ENCODE data around the gene UGT2B17. TPM values are rescaled to one million over a fixed set of nuclear protein-coding genes. Genes with fewer than 3 reads are reported as not detected.
"Not testable (repeated sequence)": the region's sequence is repeated elsewhere in the genome, so short reads cannot be mapped to it uniquely, and the experiment has no call there.

Gene UGT2B17
- total RNA-seq, 2 experiments from 2014 or later, result not detected

DNA sequence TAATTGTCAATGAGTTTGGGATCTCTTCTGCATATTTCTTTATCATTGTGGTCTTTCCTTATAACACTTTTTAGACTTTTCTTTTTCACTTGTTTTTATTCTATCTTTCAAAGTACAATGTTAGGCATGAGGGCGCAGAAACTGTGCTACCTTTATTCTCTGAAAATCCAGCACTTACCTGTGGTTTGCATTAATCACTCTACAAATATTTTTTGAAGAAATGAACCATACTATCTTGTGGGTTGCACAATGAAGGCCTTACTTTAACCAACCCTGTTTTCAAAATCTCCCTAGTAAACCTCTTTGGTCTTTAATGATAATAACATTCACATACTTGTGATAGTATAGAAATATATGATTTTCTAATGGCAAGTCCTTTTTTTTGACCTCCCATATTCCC, 11.0 kb downstream of the UGT2B17 start:
- H3K36me3 Mint-ChIP-seq (ENCODE audit: low read depth); H3K27me3 Mint-ChIP-seq (ENCODE audit: low read depth); H3K27ac Mint-ChIP-seq; POLR2A ChIA-PET; CTCF ChIA-PET; H3K4me3 Mint-ChIP-seq; H3K9me3 Mint-ChIP-seq (ENCODE audit: insufficient read depth); DNase-seq; H3K4me1 Mint-ChIP-seq (ENCODE audit: low read depth); ATAC-seq: not testable (repeated sequence)

DNA sequence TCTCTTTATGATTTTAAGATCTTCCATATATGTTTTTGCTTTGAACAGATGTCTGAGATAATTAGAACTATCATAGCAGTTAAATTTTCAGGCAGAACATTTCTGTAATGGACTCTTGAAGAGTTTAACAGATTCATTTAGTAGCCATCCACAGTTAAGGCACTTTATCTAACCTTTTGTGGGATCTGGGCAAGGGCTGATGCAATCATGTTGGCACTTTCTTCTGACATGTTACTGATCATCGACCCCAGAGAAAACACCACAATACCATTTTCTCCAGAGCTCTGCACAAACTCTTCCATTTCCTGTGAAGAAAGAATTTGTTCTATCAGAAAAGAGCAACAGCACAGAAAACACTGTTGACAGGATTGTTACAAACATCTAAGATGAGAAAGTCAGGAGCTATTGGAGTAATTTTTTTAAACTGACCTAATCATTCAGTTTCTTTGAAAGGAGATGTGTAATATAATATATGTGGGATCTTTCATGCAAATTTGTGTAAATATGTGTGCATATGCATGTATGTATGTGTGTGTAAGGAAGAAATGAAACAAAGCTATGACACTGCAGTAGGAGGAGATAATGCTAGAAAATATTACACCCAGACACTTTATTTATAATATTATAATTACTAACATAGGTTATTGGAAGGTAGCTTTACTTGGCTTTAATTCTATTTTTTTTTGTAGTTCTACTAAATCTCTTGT, 15.6 kb downstream of the UGT2B17 start:
- H3K27ac Mint-ChIP-seq; ATAC-seq; H3K4me3 Mint-ChIP-seq; H3K9me3 Mint-ChIP-seq (ENCODE audit: insufficient read depth); H3K36me3 Mint-ChIP-seq (ENCODE audit: low read depth); H3K4me1 Mint-ChIP-seq (ENCODE audit: low read depth); H3K27me3 Mint-ChIP-seq (ENCODE audit: low read depth); POLR2A ChIA-PET; DNase-seq; CTCF ChIA-PET: not testable (repeated sequence)

DNA sequence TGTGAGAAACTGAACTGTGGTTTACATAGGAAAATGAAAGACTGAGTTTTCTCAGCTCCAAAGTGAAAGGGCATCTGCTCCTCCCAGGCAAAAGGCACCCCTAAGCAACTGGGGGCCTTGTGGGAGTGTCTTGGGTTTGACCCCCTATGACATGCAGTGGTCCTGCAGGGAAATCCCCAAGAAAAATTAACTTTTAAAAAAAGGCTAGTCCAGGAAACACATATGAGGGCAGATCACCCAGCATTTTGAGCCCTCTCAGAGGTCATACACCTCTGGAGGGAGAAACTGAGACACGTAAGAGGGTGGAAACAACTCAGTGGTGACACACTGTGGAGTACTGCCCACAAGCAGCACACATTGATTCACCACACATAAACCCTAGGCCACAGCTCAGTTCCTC, 22.3 kb downstream of the UGT2B17 start:
- H3K4me3 Mint-ChIP-seq; ATAC-seq; H3K9me3 Mint-ChIP-seq (ENCODE audit: insufficient read depth); CTCF ChIA-PET; POLR2A ChIA-PET; DNase-seq; H3K27ac Mint-ChIP-seq; H3K27me3 Mint-ChIP-seq (ENCODE audit: low read depth); H3K36me3 Mint-ChIP-seq (ENCODE audit: low read depth); H3K4me1 Mint-ChIP-seq (ENCODE audit: low read depth): not testable (repeated sequence)

DNA sequence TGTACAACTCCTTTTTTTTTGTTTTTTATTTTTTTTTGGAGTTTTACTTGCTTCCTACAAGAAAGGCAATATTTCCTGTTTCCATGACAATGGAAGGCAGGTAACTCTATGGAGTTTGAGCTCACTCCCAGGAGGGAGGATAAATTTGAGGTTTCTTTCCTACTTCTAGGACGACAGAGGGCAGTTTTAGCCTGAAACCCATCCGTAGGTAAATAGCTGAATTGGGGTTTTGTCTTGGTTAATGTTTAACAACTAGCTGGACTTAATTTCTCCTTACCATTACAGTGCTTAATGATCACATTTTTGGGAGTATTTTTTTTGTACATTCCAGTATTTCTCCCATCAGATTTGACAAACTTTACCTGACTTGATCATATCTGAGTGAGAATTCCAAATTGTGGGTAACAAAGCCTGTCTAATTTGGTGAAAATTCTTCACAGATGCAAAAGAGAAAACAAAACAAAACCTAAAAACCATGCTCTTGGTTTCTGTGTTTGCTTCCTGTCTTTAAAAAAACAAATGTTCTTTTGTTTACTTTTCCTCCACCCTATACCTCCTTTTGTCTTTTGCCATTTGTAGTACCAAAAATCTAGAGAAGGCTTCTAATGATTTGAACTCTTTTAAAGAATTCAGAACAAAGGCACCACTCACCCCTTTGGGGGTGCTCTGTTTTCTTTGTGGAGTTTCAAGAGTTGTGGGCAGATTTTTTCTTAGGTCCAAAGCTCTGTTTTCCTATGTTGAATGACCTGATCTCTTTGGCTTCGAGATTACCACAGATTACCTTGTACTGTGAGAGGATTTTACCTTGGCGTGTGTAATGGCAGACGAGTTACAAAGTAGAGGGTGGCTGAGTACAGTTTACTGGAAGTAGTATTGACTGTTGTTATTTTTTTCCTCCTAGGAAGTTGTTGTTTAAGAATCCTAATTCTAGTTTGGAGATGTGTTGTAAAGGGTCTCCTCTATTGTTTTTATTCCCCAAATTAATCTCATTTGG, 23.0 kb downstream of the UGT2B17 start:
- H3K27me3 Mint-ChIP-seq (ENCODE audit: low read depth); CTCF ChIA-PET; POLR2A ChIA-PET; H3K27ac Mint-ChIP-seq; DNase-seq; H3K4me1 Mint-ChIP-seq (ENCODE audit: low read depth); ATAC-seq; H3K4me3 Mint-ChIP-seq; H3K36me3 Mint-ChIP-seq (ENCODE audit: low read depth); H3K9me3 Mint-ChIP-seq (ENCODE audit: insufficient read depth): not testable (repeated sequence)

DNA sequence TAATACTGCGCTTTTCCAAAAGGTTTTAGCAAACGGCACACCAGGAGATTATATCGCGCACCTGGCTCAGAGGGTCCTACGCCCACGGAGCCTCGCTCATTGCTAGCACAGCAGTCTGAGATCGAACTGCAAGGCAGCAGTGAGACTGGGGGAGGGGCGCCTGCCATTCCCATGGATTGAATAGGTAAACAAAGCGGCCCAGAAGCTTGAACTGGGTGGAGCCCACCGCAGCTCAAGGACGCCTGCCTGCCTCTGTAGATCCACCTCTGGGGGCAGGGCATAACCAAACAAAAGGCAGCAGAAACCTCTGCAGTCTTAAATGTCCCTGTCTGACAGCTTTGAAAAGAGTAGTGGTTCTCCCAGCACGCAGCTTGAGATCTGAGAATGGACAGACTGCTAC, 33.4 kb downstream of the UGT2B17 start:
- H3K4me3 Mint-ChIP-seq; H3K36me3 Mint-ChIP-seq (ENCODE audit: low read depth); H3K27me3 Mint-ChIP-seq (ENCODE audit: low read depth); POLR2A ChIA-PET; ATAC-seq; DNase-seq; CTCF ChIA-PET; H3K4me1 Mint-ChIP-seq (ENCODE audit: low read depth); H3K9me3 Mint-ChIP-seq (ENCODE audit: insufficient read depth); H3K27ac Mint-ChIP-seq: not testable (repeated sequence)

DNA sequence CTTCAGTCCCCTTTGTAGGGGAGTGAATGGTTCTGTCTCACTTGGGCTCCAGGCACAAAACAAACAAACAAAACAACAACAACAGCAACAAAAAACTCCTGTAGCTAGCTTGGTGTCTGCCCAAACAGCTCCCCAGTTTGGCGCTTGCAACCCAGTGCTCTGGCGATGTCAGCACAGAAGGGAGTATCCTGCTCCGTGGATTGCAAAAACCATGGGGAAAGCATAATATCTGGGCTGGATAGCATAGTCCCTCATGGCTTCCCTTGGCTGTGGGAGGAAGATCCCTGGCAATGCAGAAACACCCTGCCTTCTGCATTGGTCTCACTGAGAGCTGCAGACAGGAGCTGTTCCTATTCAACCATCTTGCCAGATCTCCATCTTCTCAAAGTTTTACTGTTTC, 39.7 kb downstream of the UGT2B17 start:
- Mint-ChIP-seq H3K36me3 (ENCODE audit: low read depth) (no peaks in the 10 kb centered on the region), H3K4me1 (ENCODE audit: low read depth) (no peaks in the 10 kb centered on the region), H3K9me3 (ENCODE audit: insufficient read depth) (no peaks in the 10 kb centered on the region), H3K27me3 (ENCODE audit: low read depth) (no peaks in the 10 kb centered on the region), H3K27ac (no peak overlapping the region), H3K4me3 (no peak overlapping the region)
- DNase-seq (no peak), ATAC-seq (no peak)
- POLR2A ChIA-PET, result no interaction called here
- CTCF ChIA-PET, result no interaction called here

DNA sequence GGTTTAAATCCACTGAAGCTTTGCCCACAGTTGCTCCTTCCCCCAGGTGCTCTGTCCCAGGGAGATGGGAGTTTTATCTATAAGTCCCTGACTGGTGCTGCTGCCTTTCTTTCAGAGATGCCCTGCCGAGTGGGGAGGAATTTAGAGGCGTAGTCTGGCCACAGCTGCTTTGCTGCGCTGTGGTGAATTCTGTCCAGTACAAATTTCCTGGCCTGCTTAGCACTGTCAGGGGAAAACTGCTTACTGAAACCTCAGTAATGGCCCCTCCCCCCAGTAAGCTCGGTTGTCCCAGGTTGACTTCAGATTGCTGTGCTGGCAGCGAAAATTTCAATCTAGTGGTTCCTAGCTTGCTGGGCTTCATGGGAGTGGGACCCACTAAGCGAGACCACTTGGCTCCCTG, 40.1 kb downstream of the UGT2B17 start:
- no peaks in the 10 kb centered on the region for H3K9me3 Mint-ChIP-seq (ENCODE audit: insufficient read depth)
- H3K4me1 Mint-ChIP-seq (ENCODE audit: low read depth), result no peaks in the 10 kb centered on the region
- H3K27me3 Mint-ChIP-seq (ENCODE audit: low read depth), result no peaks in the 10 kb centered on the region
- ATAC-seq (no peak), DNase-seq (no peak)
- ChIA-PET CTCF (no interaction called here), POLR2A (no interaction called here)
- no peak overlapping the region for H3K27ac Mint-ChIP-seq
- no peak overlapping the region for H3K4me3 Mint-ChIP-seq
- no peaks in the 10 kb centered on the region for H3K36me3 Mint-ChIP-seq (ENCODE audit: low read depth)

DNA sequence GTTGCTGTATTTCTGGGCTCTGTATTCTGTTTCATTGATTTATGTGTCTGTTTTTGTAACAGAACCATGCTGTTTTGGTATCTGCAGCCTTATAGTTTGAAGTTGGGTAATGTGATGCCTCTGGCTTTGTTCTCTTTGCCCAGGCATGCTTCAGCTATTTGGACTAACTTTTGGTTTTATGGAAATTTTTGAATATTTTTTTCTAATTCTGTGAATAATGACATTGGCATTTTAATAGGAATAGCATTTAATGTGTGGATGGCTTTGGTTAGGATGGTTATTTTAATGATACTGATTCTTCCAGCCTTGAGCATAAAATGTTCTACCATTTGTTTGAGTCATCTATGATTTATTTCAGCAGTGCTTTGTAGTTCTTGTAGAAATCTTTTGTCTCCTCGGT, 53.9 kb downstream of the UGT2B17 start:
- DNase-seq; H3K27ac Mint-ChIP-seq; POLR2A ChIA-PET; H3K9me3 Mint-ChIP-seq (ENCODE audit: insufficient read depth); H3K36me3 Mint-ChIP-seq (ENCODE audit: low read depth); ATAC-seq; CTCF ChIA-PET; H3K4me1 Mint-ChIP-seq (ENCODE audit: low read depth); H3K4me3 Mint-ChIP-seq; H3K27me3 Mint-ChIP-seq (ENCODE audit: low read depth): not testable (repeated sequence)

DNA sequence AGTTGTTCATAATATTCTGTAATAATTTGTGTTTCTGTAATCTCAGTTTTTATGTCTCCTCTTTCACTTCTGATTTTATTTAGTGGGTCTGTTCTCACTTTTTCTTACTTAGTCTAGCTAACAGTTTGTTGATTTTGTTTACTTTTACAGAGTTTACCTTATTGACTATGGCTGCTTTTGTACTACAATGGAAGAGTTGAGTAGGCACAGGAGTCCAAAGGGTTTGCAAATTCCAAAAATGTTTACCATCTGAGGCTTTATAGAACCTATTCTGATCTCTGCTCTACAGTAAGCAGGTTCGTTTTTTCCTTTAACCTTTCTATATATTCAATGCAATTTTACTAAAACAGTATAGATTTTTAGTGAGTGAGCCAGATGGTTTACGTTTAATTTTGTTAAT, 55.1 kb downstream of the UGT2B17 start:
- ATAC-seq, result no peak
- POLR2A ChIA-PET, result no interaction called here
- H3K36me3 Mint-ChIP-seq (ENCODE audit: low read depth), result no peaks in the 10 kb centered on the region
- CTCF ChIA-PET, result no interaction called here
- no peak overlapping the region for H3K27ac Mint-ChIP-seq
- H3K9me3 Mint-ChIP-seq (ENCODE audit: insufficient read depth), result no peaks in the 10 kb centered on the region
- no peak for DNase-seq
- no peaks in the 10 kb centered on the region for H3K27me3 Mint-ChIP-seq (ENCODE audit: low read depth)
- H3K4me3 Mint-ChIP-seq, result no peak overlapping the region
- no peaks in the 10 kb centered on the region for H3K4me1 Mint-ChIP-seq (ENCODE audit: low read depth)

DNA sequence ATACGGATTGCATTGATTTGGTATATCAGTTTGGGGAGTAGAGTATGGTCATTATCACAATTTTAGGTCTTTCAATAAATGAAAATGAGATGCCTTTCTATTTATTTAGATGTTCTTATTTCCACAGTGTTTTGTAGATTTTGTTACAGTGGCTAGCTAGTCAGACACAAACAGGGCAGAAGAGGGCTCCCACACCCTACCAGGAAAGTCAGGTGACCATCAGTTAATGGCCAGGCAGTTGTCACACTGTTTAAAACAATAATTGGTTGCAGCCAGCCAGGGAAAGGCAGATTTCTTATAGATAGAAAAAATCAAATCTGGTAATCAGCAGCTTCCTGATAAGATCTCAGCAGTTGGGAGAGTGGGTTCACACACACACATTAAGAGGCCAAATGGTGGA, 57.2 kb downstream of the UGT2B17 start:
- no peak overlapping the region for H3K4me3 Mint-ChIP-seq
- ATAC-seq (no peak), DNase-seq (no peak)
- no peak overlapping the region for H3K27ac Mint-ChIP-seq
- H3K27me3 Mint-ChIP-seq (ENCODE audit: low read depth), result no peaks in the 10 kb centered on the region
- no peaks in the 10 kb centered on the region for H3K4me1 Mint-ChIP-seq (ENCODE audit: low read depth)
- no peaks in the 10 kb centered on the region for H3K9me3 Mint-ChIP-seq (ENCODE audit: insufficient read depth)
- ChIA-PET CTCF (interaction anchor here (0.7 kb wide), 1 partner anchor 508 kb away, joined by 3 read pairs; no protein-coding TSS in a partner anchor), POLR2A (no interaction called here)
- H3K36me3 Mint-ChIP-seq (ENCODE audit: low read depth), result no peaks in the 10 kb centered on the region

DNA sequence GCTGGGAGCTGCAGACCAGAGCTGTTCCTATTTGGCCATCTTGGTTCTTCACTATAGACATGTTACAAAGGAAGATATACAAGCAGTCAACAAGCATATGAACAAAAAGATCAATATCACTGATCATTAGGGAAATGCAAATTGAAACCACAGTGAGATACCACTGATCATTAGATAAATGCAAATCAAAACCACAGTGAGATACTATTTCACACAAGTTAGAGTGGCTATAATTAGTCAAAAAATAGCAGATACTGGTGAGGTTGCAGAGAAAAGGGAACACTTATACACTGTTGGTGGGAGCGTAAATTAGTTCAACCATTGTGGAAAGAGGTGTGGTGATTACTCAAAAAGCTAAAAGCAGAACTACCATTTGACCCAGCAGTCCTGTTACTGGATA, 70.7 kb downstream of the UGT2B17 start:
- DNase-seq; H3K9me3 Mint-ChIP-seq (ENCODE audit: insufficient read depth); H3K4me3 Mint-ChIP-seq; H3K36me3 Mint-ChIP-seq (ENCODE audit: low read depth); H3K27me3 Mint-ChIP-seq (ENCODE audit: low read depth); CTCF ChIA-PET; H3K4me1 Mint-ChIP-seq (ENCODE audit: low read depth); ATAC-seq; POLR2A ChIA-PET; H3K27ac Mint-ChIP-seq: not testable (repeated sequence)

DNA sequence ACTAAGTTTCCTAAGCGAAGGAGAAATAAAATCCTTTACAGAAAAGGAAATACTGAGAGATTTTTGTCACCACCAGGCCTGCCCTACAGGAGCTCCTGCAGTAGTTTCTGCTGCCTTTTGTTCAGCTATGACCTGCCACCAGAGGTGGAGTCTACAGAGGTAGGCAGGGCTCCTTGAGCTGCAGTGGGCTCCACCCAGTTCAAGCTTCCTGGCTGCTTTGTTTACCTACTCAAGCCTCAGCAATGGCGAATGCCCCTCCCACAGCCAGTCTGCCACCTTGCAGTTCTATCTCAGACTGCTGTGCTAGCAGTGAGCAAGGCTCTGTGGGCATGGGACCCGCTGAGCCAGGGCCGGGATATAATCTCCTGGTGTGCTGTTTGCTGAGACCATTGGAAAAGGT, 71.3 kb downstream of the UGT2B17 start:
- H3K27me3 Mint-ChIP-seq (ENCODE audit: low read depth); POLR2A ChIA-PET; H3K9me3 Mint-ChIP-seq (ENCODE audit: insufficient read depth); CTCF ChIA-PET; H3K4me1 Mint-ChIP-seq (ENCODE audit: low read depth); H3K27ac Mint-ChIP-seq; ATAC-seq; H3K4me3 Mint-ChIP-seq; H3K36me3 Mint-ChIP-seq (ENCODE audit: low read depth): not testable (repeated sequence)
- peak; percentile 21 for DNase-seq
